ENCODE results near the gene TDP1.
A peak's percentile ranks its signal among the peaks of the same experiment; 100 is the strongest.
"Not testable (repeated sequence)": the region's sequence is repeated elsewhere in the genome, so short reads cannot be mapped to it uniquely, and the experiment has no call there.

The TDP1 gene

DNA sequence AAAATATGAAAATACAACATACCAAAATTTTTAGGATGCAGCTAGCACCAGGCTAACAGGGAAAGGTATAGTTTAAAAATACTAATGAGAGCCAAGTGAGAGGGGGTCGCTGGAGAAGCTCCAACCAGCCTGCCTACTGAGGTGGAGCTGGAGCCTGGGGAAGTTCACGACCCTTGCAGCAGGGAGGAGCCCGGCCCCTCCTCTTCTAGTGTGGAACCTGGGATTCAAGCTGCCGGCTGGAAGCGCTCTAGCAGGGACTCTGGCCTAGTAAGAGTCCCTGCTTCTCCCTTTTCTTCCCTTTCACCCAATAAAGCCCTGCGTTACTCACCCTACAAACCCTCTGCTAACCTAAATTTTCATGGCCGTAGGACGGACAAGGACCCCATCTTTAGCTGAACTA, 101.1 kb downstream of the TDP1 start:
- no peak for DNase-seq

DNA sequence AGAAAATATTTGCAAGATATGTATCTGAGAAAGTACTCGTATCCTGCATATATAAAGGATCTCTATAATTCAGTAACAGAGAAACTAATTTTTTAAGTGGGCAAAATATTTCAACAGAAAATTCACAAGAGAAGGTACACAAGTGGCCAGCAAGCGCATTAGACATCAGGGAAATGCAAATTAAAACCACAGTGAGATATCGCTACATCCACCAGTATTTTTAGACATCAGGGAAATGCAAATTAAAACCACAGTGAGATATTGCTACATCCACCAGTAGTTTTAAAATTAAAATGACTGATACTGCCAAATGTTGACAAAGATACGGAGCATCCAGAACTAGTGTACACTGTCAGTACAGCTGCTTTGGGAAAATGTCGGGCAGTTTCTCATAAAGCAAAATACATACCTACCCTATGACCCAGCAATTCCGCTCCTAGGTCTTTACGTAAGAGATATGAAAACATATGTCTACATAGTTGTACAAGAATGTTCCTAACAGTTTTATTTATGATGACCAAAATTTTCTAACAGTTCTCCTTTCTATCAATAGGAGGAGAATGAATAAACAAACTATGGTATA, 103.2 kb downstream of the TDP1 start:
- peak; percentile 9 for DNase-seq

DNA sequence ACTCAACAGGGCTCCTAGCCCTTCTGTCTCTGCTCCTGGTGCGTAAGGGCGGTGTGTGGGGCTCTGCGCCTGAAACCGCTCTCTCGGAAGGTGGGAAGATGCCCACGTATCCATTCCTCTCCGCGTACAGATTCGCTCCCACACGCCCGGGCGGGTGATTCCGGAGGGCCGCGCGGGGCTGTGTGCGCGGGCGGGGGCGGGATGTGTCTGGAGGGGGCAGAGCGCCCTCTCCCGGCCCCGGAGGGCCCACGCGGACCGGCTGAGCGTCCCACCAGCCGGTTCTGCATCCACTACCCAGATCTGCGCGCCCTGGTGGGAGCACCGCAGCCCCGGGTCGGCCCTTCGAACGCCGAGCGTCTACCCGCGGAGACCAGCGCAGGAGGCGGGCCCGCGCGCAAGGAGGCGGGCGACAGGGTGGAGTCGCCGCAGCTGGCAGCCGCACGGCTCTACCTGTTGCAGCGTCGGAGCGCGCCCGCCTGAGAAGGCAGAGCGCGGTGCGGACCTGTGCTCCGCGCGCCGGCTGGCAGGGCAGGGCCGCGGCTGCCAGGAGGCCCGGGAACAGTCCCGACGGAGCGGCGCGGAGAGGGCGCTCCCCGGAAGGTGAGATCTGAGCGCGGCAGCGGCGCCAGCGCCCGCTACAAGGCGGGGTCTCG, 104.7 kb downstream of the TDP1 start:
- peak; percentile 38 for DNase-seq

DNA sequence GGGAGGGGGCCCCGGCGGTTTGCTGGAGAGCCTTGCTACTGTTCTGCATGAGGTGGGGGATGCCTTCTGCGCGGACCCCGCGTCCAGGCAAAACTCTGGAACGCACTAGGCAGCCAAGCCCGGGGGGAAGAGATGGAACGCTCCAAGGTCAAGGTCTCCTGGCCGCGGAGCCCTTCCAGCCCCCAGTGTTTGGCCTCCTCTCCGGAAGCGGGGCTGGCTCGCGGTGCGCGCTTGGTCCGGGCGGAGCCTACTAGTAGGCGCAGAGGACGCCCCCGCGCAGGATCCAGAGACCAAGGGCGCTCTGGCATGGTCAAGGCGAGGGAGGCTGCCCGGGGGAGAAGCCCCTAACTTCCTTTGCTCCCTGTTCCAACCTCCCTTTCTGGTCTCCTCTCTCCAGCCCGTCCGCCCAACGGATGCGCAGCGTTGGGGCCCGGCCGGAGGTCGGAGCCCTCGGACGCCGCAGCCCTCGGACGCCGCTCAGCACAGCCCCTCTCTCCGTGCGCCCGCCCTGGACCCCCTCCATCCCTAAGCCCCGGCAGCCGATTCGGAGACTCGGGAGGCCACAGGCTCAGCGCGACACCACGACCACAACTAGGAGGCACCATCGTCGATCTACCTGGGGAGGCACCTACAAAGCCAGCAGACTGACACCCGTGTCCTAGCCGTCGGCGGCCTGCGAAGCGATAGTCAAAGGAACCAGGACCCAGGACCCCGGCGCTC, 105.4 kb downstream of the TDP1 start:
- DNase-seq, result no peak

DNA sequence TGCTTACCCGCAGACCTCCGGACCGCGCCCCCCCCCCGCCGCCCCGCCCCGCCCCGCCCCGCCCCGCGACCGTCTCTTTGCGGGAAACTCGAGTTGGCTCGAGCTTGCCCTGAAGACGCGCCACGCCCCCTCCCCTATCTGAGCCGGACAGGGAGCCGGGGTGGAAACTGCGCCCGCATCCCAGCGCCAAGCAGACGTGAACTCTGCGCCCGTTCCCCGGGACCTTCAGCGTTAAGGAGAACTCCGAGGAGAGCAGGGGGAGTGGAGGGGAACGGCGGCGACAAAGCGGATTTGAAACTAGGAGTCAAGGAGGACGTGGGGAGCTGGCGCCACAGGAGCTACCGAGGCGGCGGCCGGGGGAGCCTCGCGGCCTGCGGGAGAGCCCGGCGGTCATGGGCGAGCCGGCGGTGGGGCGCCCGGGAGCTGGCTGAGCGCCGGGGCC, 106.0 kb downstream of the TDP1 start, which contains the start of gene KCNK13:
KCNK13 (plus strand) TSS at position 310 of the 442 bp plus-strand sequence. CDS start 212 bp downstream, outside the sequence.
- no peak for DNase-seq

DNA sequence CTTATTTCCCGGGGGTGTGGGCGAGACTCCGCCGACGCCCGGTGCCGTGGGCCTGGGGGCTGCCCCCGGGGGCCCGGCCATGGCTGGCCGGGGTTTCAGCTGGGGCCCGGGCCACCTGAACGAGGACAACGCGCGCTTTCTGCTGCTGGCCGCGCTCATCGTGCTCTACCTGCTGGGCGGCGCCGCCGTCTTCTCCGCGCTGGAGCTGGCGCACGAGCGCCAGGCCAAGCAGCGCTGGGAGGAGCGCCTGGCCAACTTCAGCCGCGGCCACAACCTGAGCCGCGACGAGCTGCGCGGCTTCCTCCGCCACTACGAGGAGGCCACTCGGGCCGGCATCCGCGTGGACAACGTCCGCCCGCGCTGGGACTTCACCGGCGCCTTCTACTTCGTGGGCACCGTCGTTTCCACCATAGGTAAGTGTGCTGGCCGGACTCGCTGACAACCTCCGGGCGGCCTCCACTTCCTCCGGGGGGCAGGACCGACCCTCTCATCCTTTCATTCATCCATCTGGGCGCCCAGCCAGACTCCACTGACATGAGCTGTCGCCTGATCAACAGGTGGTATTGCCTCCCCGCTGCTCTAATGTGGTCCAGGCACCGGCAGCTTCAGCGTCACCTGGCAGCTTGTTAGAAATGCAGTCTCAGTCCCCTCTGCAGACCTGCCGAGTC, 106.5 kb downstream of the TDP1 start:
- no peak for DNase-seq

DNA sequence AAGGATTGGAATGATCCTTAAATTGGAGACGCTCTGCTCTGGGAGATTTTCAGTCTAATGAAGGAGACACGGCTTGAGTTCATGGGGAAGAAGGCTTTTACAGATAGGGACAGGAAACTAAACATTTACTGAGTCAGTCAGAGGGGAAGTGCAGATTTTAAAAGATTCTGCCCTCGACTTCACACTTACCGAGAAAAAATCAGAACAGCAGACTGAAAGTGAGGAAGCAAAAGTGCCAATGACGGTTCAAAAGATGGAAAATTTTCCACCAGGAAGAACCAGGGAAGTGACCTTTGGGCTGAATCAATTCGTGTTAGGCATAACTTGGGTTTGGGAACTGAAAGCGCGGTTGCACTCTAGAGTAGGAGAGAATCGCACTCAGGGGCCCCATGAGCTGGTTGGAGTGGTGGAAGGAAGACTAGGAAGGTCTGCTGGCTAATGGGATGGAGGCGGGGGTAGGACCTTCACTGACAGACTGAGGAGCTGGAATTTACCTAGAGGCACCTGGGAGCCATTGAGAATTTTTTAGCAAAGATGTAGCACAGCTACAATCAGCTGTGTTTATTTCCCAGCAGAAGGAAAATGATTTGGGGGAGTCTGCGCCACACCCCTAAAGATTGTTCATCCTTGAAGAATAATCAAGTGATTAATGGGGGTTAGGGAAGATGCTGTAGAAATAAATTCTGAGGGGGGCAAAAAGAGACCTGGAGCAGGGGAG, 107.3 kb downstream of the TDP1 start:
- no peak for DNase-seq

DNA sequence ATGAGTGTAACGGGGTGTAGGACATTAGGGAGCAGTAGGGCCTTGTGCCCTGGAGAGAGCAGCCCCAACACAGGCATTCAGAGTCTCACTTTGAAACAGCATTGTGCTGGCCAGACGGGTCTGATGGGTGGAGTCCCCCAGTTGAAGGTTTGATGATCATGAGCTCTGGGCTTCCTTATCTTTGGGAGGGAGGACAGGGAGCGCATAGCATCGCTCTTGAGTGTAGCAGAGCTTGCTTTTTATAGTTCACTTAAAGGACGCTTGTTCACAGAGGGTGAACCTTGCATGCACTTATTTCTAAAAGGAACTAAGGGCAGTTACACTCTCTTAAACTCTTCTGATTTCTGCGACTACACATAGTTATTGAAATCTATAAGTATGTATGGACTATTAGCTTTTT, 116.6 kb downstream of the TDP1 start:
- no peak for DNase-seq

DNA sequence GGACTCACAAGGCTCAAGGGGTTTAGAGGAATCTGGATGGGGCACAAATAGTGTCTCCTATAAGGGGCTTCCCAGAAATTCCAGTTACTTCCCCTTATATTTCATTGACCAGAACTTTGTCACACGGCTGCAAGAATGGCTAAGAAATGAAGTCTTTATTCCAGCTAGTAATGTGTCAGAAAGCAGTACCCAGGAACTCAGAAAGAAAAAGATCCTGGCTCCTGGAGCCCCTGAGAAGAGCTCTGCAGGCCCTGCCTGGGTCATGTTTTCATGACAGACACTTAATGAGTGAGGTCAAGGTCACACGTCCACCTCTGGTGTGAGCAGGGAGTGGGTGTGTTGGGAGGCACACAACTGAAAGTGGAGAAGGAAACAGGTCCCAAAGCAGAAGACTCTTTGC, 123.8 kb downstream of the TDP1 start:
- no peak for DNase-seq

DNA sequence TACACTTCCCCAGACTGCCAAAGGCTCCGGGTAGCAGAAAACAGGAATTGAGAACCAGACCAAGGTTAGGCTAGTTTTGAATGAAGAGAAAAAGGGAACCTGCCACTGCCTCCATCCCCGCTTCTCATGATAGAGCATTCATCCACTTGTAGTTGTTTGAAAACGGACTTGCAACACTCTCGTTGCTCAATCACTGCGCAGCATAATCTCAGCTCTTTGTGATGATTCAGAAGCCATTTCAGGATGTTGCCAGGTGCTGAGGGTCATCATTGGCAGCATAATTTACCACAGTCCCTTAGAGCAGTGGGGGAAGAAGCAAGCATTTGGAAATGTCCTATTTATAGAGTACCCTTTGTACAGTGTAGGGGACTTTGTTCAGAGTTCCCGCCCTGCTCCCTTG, 131.7 kb downstream of the TDP1 start:
- peak; percentile 6 for DNase-seq

DNA sequence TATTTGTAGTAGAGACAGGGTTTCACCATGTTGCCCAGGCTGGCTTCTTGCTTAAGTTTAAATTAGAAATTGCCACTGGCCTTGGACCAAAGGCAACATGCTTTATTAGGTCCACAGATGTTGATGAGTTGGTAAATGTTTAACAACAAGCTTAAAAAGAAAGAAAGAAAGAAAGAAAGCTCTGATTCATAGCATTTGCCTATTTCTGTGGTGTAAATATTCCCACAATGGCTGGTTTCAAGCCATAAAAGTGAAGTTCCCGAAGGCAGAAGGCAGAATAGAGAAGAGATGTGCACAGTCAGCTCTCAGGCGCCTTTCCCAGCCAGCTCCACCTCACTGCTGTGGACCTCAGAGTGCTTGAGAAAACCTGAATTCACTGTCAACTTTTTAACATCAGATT, 132.4 kb downstream of the TDP1 start:
- DNase-seq, result no peak

DNA sequence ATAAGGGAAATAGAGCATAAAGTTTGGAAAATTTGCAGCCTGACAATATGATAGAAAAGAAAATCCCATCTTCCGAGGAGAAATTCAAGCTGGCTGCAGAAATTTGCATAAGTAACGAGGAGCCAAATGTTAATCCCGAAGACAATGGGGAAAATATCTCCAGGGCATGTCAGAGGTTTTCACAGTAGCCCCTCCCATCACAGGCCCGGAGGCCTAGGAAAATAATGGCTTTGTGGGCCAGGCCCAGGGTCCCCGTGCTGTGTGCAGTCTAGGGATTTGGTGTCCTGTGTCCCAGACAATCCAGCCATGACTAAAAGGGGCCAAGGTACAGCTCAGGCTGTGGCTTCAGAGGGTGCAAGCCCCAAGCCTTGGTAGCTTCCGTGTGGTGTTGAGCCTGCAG, 133.8 kb downstream of the TDP1 start:
- DNase-seq, result not testable (repeated sequence)

DNA sequence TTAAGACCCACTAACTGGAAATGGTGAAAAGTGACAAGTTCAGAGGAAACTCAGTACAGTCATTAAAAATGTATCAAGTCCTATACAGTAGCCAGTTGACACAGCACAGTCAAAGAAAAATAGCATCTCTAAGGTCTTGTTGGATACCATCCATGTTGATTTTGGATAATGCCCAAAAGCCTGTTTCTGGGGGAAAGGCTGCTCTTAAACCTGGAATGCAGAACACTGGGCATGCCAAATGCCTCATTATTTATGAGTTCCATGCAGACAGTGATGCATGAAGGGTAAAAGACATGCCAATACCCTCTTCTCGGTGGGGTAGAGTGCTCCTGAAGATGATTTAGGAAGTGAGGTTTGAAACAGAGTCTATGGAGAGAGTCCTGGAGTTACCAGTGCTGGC, 135.7 kb downstream of the TDP1 start:
- no peak for DNase-seq

DNA sequence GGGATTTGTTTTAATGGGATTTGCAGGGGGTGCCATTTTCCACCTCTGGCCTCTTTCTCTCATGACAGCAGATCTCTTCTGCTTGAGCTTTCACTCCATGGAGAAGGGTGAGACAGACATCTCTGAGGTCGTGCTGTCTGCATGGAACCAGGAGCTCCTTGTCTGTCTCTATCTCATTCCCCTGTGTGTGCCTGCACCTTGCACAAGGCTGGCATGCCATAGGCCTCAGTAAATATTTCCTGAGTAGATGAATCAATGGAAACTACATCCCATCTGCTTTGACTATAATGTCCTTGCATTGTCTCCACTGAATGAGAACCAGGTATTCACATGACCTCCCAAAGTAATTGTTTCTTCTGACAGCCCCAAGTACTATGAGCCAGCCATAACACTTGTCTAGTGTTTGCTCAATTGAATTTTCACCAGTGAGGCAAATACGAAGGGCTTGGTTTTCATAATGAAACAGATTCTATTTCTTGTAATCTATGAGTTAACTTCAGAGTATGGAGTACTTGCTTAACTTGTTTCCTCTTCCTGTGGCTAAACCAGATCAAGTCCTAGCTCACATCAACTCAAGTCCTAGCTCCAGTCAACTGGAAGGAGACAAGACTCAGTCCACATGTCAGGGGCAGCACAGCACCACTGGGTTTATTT, 138.3 kb downstream of the TDP1 start:
- no peak for DNase-seq
